Thymus (tissue), 11 donors: ENCODE measurements around the gene TSPAN31. TPM values are rescaled to one million over a fixed set of nuclear protein-coding genes. Genes with fewer than 3 reads are reported as not detected.

Experiments
- DNase-seq, 9 donors: peaks; one replicate each; pipeline ENCODE4 v3.0.0-alpha.2; 2013; ENCODE audit warnings: low spot score in 9 of 9, low read depth in 6 of 9, missing footprints in 1 of 9
- H3K27ac ChIP-seq, 2 donors: one replicate each; pipeline ENCODE4 v1.5.1; 2013; ENCODE audit warnings: control low read depth in 1 of 2, low read depth in 1 of 2, low read length in 1 of 2, mild to moderate bottlenecking in 1 of 2, moderate library complexity in 1 of 2
- H3K27me3 ChIP-seq, 2 donors: one replicate each; pipeline ENCODE4 v1.5.1; 2013; ENCODE audit warnings: low read length in 1 of 2; ENCODE audit not compliant: control insufficient read depth in 2 of 2, insufficient read depth in 1 of 2
- H3K36me3 ChIP-seq, 2 donors: one replicate each; pipeline ENCODE4 v1.5.1; 2013; ENCODE audit warnings: low read length in 1 of 2, mild to moderate bottlenecking in 1 of 2, moderate library complexity in 1 of 2; ENCODE audit not compliant: control insufficient read depth in 2 of 2, insufficient read depth in 2 of 2
- H3K4me1 ChIP-seq, 2 donors: one replicate each; pipeline ENCODE4 v1.5.1; 2013; ENCODE audit warnings: low read length in 2 of 2; ENCODE audit not compliant: control insufficient read depth in 2 of 2, insufficient read depth in 2 of 2
- H3K4me3 ChIP-seq, 2 donors: one replicate each; pipeline ENCODE4 v1.5.1; 2013; ENCODE audit warnings: low read length in 2 of 2, control low read depth in 1 of 2, mild to moderate bottlenecking in 1 of 2
- H3K9me3 ChIP-seq, 2 donors: one replicate each; pipeline ENCODE4 v1.5.1; 2013; ENCODE audit warnings: low read length in 1 of 2, mild to moderate bottlenecking in 1 of 2; ENCODE audit not compliant: control insufficient read depth in 2 of 2, insufficient read depth in 1 of 2
- WGBS: extraction: QIAGEN DNeasy Blood & Tissue Kit; methylation state at CpG from one replicate; pipeline ENCODE4 v1.1.7; 2013; 5-methylcytosine and 5-hydroxymethylcytosine counted together
- polyA plus RNA-seq: library from polyadenylated mRNA; stranded (reverse); fragments of 200-250 nt; gene quantifications from one replicate; pipeline ENCODE4 v1.2.3, GENCODE V29; 2013
- total RNA-seq: library from RNA; stranded (reverse); fragments of 120-200 nt; gene quantifications from one replicate; pipeline ENCODE4 v1.2.4, GENCODE V29; 2013
- donor health status: healthy.

Gene TSPAN31
- total and polyA plus RNA-seq, 2 donors = 25.3 to 31.4 TPM

- Histone ChIP-seq H3K4me1 (peaks cover 12 to 27% of the 10 kb centered on the region in 2 donors), H3K27ac (no peak overlapping the region), H3K4me3 (no peak overlapping the region), H3K27me3 (peaks cover 19 to 43% of the 10 kb centered on the region in 2 donors), H3K36me3 (peaks cover 16 to 18% of the 10 kb centered on the region in 2 donors), H3K9me3 (peaks cover 0 to 10% of the 10 kb centered on the region in 2 donors)
- no peak for DNase-seq
- WGBS = 97% methylated on average over 3 of the region's 3 CpGs
Measured at GRCh38 chr12:57760347-57760982, 15.6 kb downstream of the TSPAN31 start.

- Histone ChIP-seq H3K4me1 (peaks cover 14 to 28% of the 10 kb centered on the region in 2 donors), H3K36me3 (peaks cover 16 to 18% of the 10 kb centered on the region in 2 donors), H3K4me3 (no peak overlapping the region), H3K9me3 (peaks cover 0 to 16% of the 10 kb centered on the region in 2 donors), H3K27ac (no peak overlapping the region), H3K27me3 (peaks cover 27 to 44% of the 10 kb centered on the region in 2 donors)
- no peak for DNase-seq
- 97% methylated on average over 4 of the region's 4 CpGs for WGBS
Measured at GRCh38 chr12:57761391-57761998, 16.7 kb downstream of the TSPAN31 start.

DNA sequence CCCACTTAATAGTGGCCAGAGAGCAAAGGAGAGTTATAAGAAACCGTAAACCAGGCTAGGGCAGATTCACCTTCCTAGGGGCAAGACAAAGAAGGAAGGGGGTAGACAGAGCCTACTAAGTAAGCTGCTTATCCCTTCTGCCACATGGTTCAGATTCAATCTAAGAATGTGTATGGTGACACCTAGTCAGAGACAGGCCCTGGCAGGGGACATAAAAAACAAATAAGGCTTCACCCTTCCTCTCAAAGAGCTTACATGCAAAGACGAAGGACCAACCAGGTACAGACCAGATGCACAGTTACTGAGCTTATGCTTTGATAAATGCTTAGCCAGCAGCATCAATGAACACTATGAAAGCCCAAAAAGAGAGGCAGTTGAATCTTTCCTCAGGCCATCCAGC, 17.6 kb downstream of the TSPAN31 start:
- Histone ChIP-seq H3K9me3 (peaks cover 0 to 14% of the 10 kb centered on the region in 2 donors), H3K27me3 (peaks cover 37 to 49% of the 10 kb centered on the region in 2 donors), H3K27ac (no peak overlapping the region), H3K4me3 (no peak overlapping the region), H3K4me1 (peaks cover 10 to 29% of the 10 kb centered on the region in 2 donors), H3K36me3 (peaks cover 16 to 18% of the 10 kb centered on the region in 2 donors)
- WGBS = over 99% methylated on average over 2 of the region's 2 CpGs
- no peak for DNase-seq

DNA sequence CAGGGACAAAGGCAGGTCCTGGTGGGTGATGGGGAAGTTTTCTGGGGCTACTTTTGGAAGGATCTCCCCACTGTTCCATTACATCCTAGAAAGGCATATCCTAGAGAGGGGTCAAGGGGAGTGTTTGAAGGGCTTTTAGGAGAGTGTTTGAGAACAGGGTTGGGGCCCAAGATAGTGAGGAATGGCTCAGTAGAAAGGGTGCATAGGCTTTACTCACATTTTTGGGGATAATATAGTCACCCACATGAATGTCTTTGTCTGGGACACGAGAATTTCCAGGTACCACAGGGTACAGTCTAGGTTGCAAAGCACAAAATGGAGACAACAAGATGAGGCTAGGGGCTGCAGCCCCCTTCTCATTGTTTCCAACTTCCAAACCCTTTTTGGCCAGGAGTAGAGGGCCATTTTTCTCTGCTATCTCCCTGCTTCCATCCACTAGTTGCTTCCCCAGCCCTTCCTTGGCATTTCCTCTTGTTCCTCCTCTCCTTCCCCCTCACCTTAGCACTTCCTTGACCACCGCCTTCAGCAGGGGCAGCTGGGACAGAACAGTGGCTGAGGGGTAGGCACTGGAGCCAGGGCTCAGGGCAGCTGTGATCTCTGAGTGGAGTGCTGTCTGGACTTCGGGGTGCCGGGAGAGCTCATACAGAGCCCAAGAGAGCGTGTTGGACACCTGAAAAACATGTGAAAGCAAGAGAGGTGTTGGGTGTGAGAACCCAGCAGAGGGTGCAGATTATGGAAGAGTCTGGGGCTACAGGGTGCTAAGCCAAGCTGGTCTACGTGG, 19.2 kb downstream of the TSPAN31 start:
- H3K4me1 ChIP-seq = peaks cover 10 to 29% of the 10 kb centered on the region in 2 donors
- H3K27ac ChIP-seq = no peak overlapping the region
- H3K36me3 ChIP-seq = peaks cover 2 to 7% of the 10 kb centered on the region in 2 donors
- H3K9me3 ChIP-seq = peaks cover 0 to 14% of the 10 kb centered on the region in 2 donors
- 82% methylated on average over 6 of the region's 6 CpGs for WGBS
- DNase-seq = no peak
- no peak overlapping the region for H3K4me3 ChIP-seq
- H3K27me3 ChIP-seq = peaks cover 46 to 58% of the 10 kb centered on the region in 2 donors

- H3K27ac ChIP-seq = no peak overlapping the region
- peaks cover 10 to 29% of the 10 kb centered on the region in 2 donors for H3K4me1 ChIP-seq
- peak overlapping the region in 1 of 2 donors; percentile 45 for H3K4me3 ChIP-seq
- peaks cover 46 to 58% of the 10 kb centered on the region in 2 donors for H3K27me3 ChIP-seq
- peaks cover 0 to 4% of the 10 kb centered on the region in 2 donors for H3K36me3 ChIP-seq
- H3K9me3 ChIP-seq = peaks cover 0 to 14% of the 10 kb centered on the region in 2 donors
- WGBS = 19% methylated on average over 17 of the region's 17 CpGs
- DNase-seq = no peak
Measured at GRCh38 chr12:57764662-57765002, 19.8 kb downstream of the TSPAN31 start.

DNA sequence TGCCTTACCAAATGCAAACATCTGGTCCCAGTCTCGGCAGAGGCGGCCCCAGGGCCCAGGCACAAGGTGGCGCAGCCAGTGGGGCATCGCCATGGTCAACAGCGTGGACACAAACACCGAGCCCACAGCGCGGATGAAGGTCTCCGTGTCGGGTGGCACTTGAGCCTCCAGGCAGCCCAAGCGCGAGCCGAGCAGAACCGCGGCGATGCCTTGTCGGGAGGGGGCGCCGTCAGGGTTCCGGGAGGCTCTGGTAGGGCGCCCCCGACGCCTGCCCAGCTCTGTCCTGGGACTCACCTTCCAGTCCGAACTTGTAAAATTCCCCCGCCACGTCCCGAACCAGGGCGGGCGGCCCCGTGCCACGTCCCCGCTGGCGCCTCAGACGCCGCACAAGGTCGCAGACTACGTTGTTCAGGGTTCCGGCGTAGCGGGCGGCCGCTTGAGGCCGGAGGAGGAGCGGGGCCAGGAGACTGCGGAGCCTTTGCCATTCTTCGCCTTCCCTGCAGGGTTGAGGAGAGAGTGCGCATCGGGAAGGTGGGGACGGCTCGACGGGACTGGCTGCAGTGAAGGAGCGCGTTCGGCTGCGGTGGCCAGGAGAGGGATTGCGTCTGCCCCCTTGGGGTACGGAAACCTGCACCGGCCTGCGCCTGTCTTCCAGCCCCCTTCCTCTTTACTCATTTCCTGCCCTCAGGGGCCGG, 20.3 kb downstream of the TSPAN31 start:
- 2% methylated on average over 60 of the region's 60 CpGs for WGBS
- H3K4me1 ChIP-seq = peaks cover 10 to 29% of the 10 kb centered on the region in 2 donors
- no peak overlapping the region for H3K27ac ChIP-seq
- H3K27me3 ChIP-seq = peaks cover 46 to 58% of the 10 kb centered on the region in 2 donors
- peaks cover 0 to 14% of the 10 kb centered on the region in 2 donors for H3K9me3 ChIP-seq
- H3K4me3 ChIP-seq = peak overlapping the region; percentile 31 to 45
- peak in 1 of 9 donors; percentile 51 for DNase-seq
- H3K36me3 ChIP-seq = peaks cover 0 to 4% of the 10 kb centered on the region in 2 donors

GRCh38 chr12:57765698-57766463, 21.0 kb downstream of the TSPAN31 start:
- Histone ChIP-seq H3K4me3 (peak overlapping the region; percentile 31 to 45), H3K36me3 (peaks cover 0 to 4% of the 10 kb centered on the region in 2 donors), H3K27ac (no peak overlapping the region), H3K27me3 (peaks cover 46 to 58% of the 10 kb centered on the region in 2 donors), H3K4me1 (peaks cover 10 to 31% of the 10 kb centered on the region in 2 donors), H3K9me3 (peaks cover 0 to 14% of the 10 kb centered on the region in 2 donors)
- no peak for DNase-seq
- WGBS = 5% methylated on average over 40 of the region's 40 CpGs
